Mesendoderm (in vitro differentiated cells): ENCODE data around the gene HOXC12.

Experiments used
- DNase-seq: peaks from one replicate; pipeline ENCODE4 v3.0.0; 2013
- H2AK5ac ChIP-seq: 2 replicates; pipeline ENCODE4 v1.6.1; 2013; ENCODE audit warnings: low read length, inconsistent platforms
- H2BK120ac ChIP-seq: 2 replicates; pipeline ENCODE4 v1.6.1; 2013; ENCODE audit warnings: low read depth, mild to moderate bottlenecking, low read length, moderate library complexity, mixed read lengths
- H2BK15ac ChIP-seq: replicated peaks from 2 replicates; pipeline ENCODE4 v1.6.1; 2013; ENCODE audit warnings: low read depth, mild to moderate bottlenecking, moderate library complexity
- H2BK5ac ChIP-seq: 2 replicates; pipeline ENCODE4 v1.6.1; 2013; ENCODE audit warnings: low read length, inconsistent platforms
- H3K18ac ChIP-seq: 2 replicates; pipeline ENCODE4 v1.6.1; 2013; ENCODE audit warnings: mild to moderate bottlenecking, low read length, mixed read lengths
- H3K23ac ChIP-seq: one replicate; pipeline ENCODE4 v1.6.1; 2013; ENCODE audit warnings: low read length
- H3K27ac ChIP-seq: 2 replicates; pipeline ENCODE4 v1.5.1; 2013; ENCODE audit warnings: low read depth, mild to moderate bottlenecking, inconsistent platforms, low read length, moderate library complexity
- H3K27me3 ChIP-seq: 2 replicates; pipeline ENCODE4 v1.6.1; 2013; ENCODE audit warnings: low read length, control low read depth, mild to moderate bottlenecking, inconsistent platforms; ENCODE audit not compliant: insufficient read depth, poor library complexity
- H3K36me3 ChIP-seq: 2 replicates; pipeline ENCODE4 v1.6.1; 2013; ENCODE audit warnings: low read length, inconsistent platforms; ENCODE audit not compliant: control insufficient read depth, insufficient read depth
- H3K4ac ChIP-seq: one replicate; pipeline ENCODE4 v1.6.1; 2013; ENCODE audit warnings: low read depth, mild to moderate bottlenecking, low read length, moderate library complexity
- H3K4me1 ChIP-seq: 2 replicates; pipeline ENCODE4 v1.6.1; 2013; ENCODE audit warnings: low read depth, low read length, inconsistent platforms; ENCODE audit not compliant: control insufficient read depth
- H3K4me2 ChIP-seq: 2 replicates; pipeline ENCODE4 v1.6.1; 2013; ENCODE audit warnings: low read length
- H3K4me3 ChIP-seq: 2 replicates; pipeline ENCODE4 v1.5.1; 2013; ENCODE audit warnings: mild to moderate bottlenecking, low read length
- H3K56ac ChIP-seq: one replicate; pipeline ENCODE4 v1.6.1; 2013; ENCODE audit warnings: low read length
- H3K79me1 ChIP-seq: 2 replicates; pipeline ENCODE4 v1.6.1; 2013; ENCODE audit warnings: low read length, inconsistent platforms
- H3K79me2 ChIP-seq: 2 replicates; pipeline ENCODE4 v1.6.1; 2013; ENCODE audit warnings: mild to moderate bottlenecking, low read length; ENCODE audit not compliant: control insufficient read depth, insufficient read depth
- H3K9ac ChIP-seq: 2 replicates; pipeline ENCODE4 v1.6.1; 2013; ENCODE audit warnings: low read length, inconsistent platforms
- H4K5ac ChIP-seq: one replicate; pipeline ENCODE4 v1.6.1; 2013; ENCODE audit warnings: low read length
- H4K8ac ChIP-seq: one replicate; pipeline ENCODE4 v1.6.1; 2013; ENCODE audit warnings: low read depth, mild to moderate bottlenecking, control low read depth, low read length, moderate library complexity
- WGBS: extraction: QIAGEN DNeasy Blood & Tissue Kit; methylation state at CpG from one replicate; pipeline ENCODE4 v1.1.7; 2013; ENCODE audit warnings: low lambda C conversion rate, missing lambda C conversion rate; ENCODE audit not compliant: insufficient coverage; ENCODE audit errors: extremely low coverage; 5-methylcytosine and 5-hydroxymethylcytosine counted together

HOXC12 gene

DNA sequence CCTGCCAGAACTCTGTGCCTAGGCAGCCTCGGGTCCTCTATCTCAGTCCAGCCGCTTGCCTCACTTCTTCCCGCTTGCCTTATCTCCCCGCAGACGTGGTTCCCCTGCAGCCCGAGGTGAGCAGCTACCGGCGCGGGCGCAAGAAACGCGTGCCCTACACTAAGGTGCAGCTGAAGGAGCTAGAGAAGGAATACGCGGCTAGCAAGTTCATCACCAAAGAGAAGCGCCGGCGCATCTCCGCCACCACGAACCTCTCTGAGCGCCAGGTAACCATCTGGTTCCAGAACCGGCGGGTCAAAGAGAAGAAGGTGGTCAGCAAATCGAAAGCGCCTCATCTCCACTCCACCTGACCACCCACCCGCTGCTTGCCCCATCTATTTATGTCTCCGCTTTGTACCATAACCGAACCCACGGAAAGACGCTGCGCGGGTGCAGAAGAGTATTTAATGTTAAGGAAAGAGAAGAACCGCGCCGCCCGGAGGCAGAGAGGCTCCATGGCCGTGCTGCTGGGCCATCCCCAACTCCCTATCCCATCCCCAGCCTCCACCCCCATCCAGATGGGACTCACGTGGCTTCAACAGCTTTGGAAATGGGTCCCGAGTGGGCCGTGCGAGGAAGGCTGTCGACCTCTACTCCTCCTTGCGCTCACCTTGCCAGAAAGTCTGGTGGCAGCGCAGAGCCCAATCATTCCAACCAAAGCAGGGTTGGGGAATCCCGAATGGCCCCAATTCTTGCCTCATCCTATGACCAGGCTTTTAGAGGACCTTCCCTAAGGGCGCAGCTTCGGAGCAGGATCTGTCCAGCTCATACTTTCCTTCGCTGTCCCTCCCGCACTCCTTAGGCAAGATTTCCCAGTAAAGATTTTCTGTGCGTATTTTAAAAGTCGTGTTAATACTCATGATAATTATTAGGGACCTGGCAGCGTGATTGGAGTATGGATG lies 9.5 kb upstream of the HOXC12 start:
- H3K36me3 ChIP-seq = no peaks in the 10 kb centered on the region
- no peak overlapping the region for H4K5ac ChIP-seq
- no peak overlapping the region for H3K27ac ChIP-seq
- no peaks in the 10 kb centered on the region for H3K79me2 ChIP-seq
- H3K79me1 ChIP-seq = no peaks in the 10 kb centered on the region
- H3K4me1 ChIP-seq = no peaks in the 10 kb centered on the region
- no peak overlapping the region for H3K4me3 ChIP-seq
- no peak overlapping the region for H2BK15ac ChIP-seq
- no peak overlapping the region for H2BK120ac ChIP-seq
- H3K4me2 ChIP-seq = no peak overlapping the region
- H3K9ac ChIP-seq = no peak overlapping the region
- H4K8ac ChIP-seq = no peak overlapping the region
- no peak for DNase-seq
- no peak overlapping the region for H3K56ac ChIP-seq
- no peak overlapping the region for H3K18ac ChIP-seq
- H3K27me3 ChIP-seq = peaks cover 83% of the 10 kb centered on the region
- no peak overlapping the region for H2AK5ac ChIP-seq
- no peak overlapping the region for H3K4ac ChIP-seq
- no CpG with 5 or more reads among the region's 51 CpGs for WGBS
- H3K23ac ChIP-seq = no peak overlapping the region
- H2BK5ac ChIP-seq = no peak overlapping the region

GRCh38 chr12:53947743-53948142 lies 7.0 kb upstream of the HOXC12 start:
- Histone ChIP-seq H3K79me1 (no peaks in the 10 kb centered on the region), H3K23ac (no peak overlapping the region), H2AK5ac (no peak overlapping the region), H3K4me3 (no peak overlapping the region), H4K8ac (no peak overlapping the region), H3K36me3 (no peaks in the 10 kb centered on the region), H3K56ac (no peak overlapping the region), H3K18ac (no peak overlapping the region), H3K4me1 (no peaks in the 10 kb centered on the region), H3K79me2 (no peaks in the 10 kb centered on the region), H2BK5ac (no peak overlapping the region), H4K5ac (no peak overlapping the region), H2BK120ac (no peak overlapping the region), H3K4me2 (no peak overlapping the region), H3K9ac (no peak overlapping the region), H2BK15ac (no peak overlapping the region), H3K27ac (no peak overlapping the region), H3K4ac (no peak overlapping the region), H3K27me3 (peaks cover 88% of the 10 kb centered on the region)
- DNase-seq = no peak

DNA sequence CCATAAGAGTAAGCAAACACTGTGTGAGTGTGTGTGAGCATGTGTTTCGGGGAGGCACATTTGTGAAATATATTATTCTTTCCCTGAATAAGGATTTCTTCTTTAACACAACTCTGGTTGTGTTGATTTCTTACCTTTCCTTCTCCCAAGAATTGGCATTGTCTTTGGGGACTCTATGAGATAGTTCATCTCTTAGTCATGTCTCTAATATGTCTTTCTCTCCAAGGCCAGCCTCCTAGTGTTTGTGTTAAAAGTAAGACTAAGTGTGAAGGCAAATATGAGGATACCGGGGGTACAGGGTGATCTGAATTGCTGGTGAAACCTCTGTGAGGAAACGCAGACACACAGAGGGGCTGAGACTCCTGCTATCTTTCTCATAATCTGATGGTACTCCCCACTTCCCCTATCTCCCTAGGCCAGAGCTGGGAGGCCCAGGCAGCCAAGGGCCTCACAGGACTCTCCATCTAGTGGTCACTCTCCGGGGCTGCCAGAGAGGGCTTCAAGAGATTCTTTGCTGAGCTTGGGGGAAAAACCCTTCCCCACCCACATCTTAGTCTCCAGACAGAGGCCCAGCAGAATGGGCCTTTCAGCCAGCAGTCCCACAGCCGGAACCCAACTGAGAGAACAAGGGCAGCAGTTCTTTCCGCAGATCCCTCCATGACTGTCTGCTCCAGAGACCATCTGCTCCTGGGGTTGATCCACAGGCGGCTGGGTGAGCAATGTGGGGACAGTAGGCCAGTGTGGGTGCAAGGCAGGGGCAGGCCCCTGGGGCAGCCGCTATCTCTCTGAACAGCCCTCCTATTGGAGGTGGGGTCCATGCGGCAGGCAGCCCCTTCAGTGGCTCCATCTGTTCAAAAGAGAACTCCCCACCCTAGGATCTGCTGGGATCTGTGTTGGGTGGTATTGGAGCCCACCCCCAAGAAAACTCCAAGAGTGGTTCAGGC lies 5.8 kb upstream of the HOXC12 start:
- no peak overlapping the region for H3K23ac ChIP-seq
- H2BK15ac ChIP-seq = no peak overlapping the region
- no peaks in the 10 kb centered on the region for H3K79me2 ChIP-seq
- no peak overlapping the region for H4K8ac ChIP-seq
- no CpG with 5 or more reads among the region's 9 CpGs for WGBS
- no peak overlapping the region for H3K4me2 ChIP-seq
- H3K9ac ChIP-seq = no peak overlapping the region
- no peaks in the 10 kb centered on the region for H3K36me3 ChIP-seq
- H3K18ac ChIP-seq = no peak overlapping the region
- no peak overlapping the region for H3K4me3 ChIP-seq
- H3K79me1 ChIP-seq = no peaks in the 10 kb centered on the region
- H2BK120ac ChIP-seq = no peak overlapping the region
- H3K56ac ChIP-seq = no peak overlapping the region
- no peak overlapping the region for H3K27ac ChIP-seq
- H2AK5ac ChIP-seq = no peak overlapping the region
- H2BK5ac ChIP-seq = no peak overlapping the region
- H3K4me1 ChIP-seq = no peaks in the 10 kb centered on the region
- H3K27me3 ChIP-seq = peaks cover 93% of the 10 kb centered on the region
- no peak overlapping the region for H3K4ac ChIP-seq
- no peak overlapping the region for H4K5ac ChIP-seq
- DNase-seq = no peak

DNA sequence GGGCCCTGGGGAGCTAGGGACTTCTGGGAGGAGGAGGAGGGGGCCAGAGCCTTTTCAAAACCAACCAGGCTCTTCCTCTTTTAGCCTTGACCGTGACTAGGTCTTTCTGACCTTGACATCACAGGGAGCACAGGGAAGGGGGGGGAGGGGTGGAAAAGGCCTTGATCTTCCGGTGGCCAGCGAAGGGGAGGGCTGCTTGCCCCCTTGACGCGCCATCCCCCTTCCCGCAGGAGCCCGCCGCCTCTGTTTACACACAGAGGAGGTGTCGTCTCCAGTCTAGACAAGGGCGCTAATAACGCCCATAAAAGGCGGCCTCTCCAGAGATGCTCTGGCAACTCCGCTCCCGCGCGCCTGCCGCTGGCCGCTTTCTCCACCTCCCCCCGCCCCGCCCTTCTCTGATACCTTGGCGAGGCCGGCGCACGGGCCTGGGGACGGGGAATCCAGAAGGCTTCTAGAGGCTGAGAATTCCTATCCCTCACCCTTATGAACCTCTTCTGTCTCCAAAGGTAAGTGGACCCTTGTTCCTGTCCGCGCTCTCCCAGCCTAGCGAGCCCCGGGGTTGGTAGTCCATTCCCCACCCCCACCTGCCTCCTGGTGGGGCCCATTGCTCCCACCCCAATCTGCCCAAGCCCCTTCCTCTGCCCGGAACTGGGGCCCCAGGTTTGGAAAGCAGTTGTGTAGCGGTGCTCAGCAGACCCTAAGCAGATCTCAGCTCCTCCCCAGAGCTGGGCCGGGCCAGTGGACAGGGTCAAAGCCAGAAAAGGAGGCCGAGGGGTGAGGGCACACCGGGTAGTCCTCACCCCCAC lies 4.9 kb upstream of the HOXC12 start:
- Histone ChIP-seq H3K23ac (no peak overlapping the region), H2BK120ac (no peak overlapping the region), H3K36me3 (no peaks in the 10 kb centered on the region), H3K27ac (no peak overlapping the region), H2AK5ac (no peak overlapping the region), H3K79me2 (no peaks in the 10 kb centered on the region), H3K4me1 (no peaks in the 10 kb centered on the region), H2BK5ac (no peak overlapping the region), H3K9ac (no peak overlapping the region), H2BK15ac (no peak overlapping the region), H4K8ac (no peak overlapping the region), H3K79me1 (no peaks in the 10 kb centered on the region), H3K27me3 (peaks cover 94% of the 10 kb centered on the region), H3K56ac (no peak overlapping the region), H3K4me2 (no peak overlapping the region), H3K18ac (no peak overlapping the region), H3K4me3 (no peak overlapping the region), H3K4ac (no peak overlapping the region), H4K5ac (no peak overlapping the region)
- peak; percentile 46 for DNase-seq
- WGBS = no CpG with 5 or more reads among the region's 34 CpGs

DNA sequence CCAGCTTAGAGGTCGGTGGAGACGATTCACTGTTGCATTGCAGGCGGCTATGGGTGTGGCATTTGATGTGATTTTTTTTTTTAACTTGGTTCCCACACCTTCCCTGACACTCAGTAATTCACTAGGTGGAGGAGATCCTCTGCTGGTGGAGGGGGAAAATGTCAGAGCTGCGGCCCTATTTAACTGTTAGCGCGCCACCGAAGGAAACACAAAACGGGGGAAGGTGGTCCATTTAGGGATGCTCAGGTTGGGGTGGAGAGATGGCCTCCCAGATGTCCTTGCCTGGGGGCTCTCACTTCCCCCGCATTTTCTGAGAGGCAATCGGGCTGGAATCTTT lies 4.3 kb upstream of the HOXC12 start:
- H4K5ac ChIP-seq = no peak overlapping the region
- H3K36me3 ChIP-seq = no peaks in the 10 kb centered on the region
- no peak overlapping the region for H2BK15ac ChIP-seq
- no peak overlapping the region for H3K27ac ChIP-seq
- H3K27me3 ChIP-seq = peaks cover 94% of the 10 kb centered on the region
- no peak overlapping the region for H4K8ac ChIP-seq
- H3K4me2 ChIP-seq = no peak overlapping the region
- H3K4ac ChIP-seq = no peak overlapping the region
- no peak overlapping the region for H3K18ac ChIP-seq
- no peak overlapping the region for H2BK120ac ChIP-seq
- no peak for DNase-seq
- no peak overlapping the region for H2BK5ac ChIP-seq
- WGBS = no CpG with 5 or more reads among the region's 10 CpGs
- no peak overlapping the region for H3K9ac ChIP-seq
- no peaks in the 10 kb centered on the region for H3K4me1 ChIP-seq
- H3K4me3 ChIP-seq = no peak overlapping the region
- no peak overlapping the region for H3K56ac ChIP-seq
- no peaks in the 10 kb centered on the region for H3K79me2 ChIP-seq
- no peak overlapping the region for H2AK5ac ChIP-seq
- no peak overlapping the region for H3K23ac ChIP-seq
- no peaks in the 10 kb centered on the region for H3K79me1 ChIP-seq
